ENCODE data around the gene PPM1L. TPM values are rescaled to one million over a fixed set of nuclear protein-coding genes. Genes with fewer than 3 reads are reported as not detected.

Gene PPM1L
- total RNA-seq, 1 experiment from 2014 or later: 7.3 TPM

- Histone ChIP-seq H2AFZ (ENCODE audit: low read length) (no peak overlapping the region), H4K5ac (ENCODE audit: insufficient read length, low read depth, low read length) (no peak overlapping the region)
- WGBS (ENCODE audit: extremely low coverage, insufficient read length, low lambda C conversion rate): no CpG with 5 or more reads among the region's 11 CpGs
These were observed 36.3 kb upstream of the PPM1L start for GRCh38 chr3:160719710-160720109.

More at GRCh38 chr3:160719710-160720109, 36.3 kb upstream of the PPM1L start:
- Histone ChIP-seq H3K56ac (ENCODE audit: insufficient read length, low read depth, low read length) (no peak overlapping the region), H4K20me1 (ENCODE audit: control insufficient read depth, insufficient read depth, insufficient read length) (no peaks in the 10 kb centered on the region), H2AK5ac (ENCODE audit: insufficient read length, low read length) (no peak overlapping the region), H3K27ac (ENCODE audit: insufficient read length, low read depth, low read length) (no peak overlapping the region), H3K9me3 (ENCODE audit: control insufficient read depth, low read depth, low read length) (no peaks in the 10 kb centered on the region), H2BK15ac (ENCODE audit: low read depth, low read length) (no peak overlapping the region), H3K18ac (ENCODE audit: insufficient read length, low read depth, low read length) (no peak overlapping the region), H4K91ac (ENCODE audit: insufficient read length, low read depth, low read length) (no peak overlapping the region), H3T11ph (ENCODE audit: low read length) (no peak overlapping the region), H3K79me1 (ENCODE audit: insufficient read depth, low read depth, low read length, poor library complexity, severe bottlenecking) (no peaks in the 10 kb centered on the region), H3K79me2 (ENCODE audit: insufficient read depth, low read length) (no peaks in the 10 kb centered on the region), H3K4me1 (ENCODE audit: insufficient read depth, low read length) (no peaks in the 10 kb centered on the region), H2BK20ac (ENCODE audit: low read depth, low read length, poor library complexity, severe bottlenecking) (no peak overlapping the region), H3K23me2 (ENCODE audit: insufficient read length, low read depth, low read length, poor library complexity, severe bottlenecking) (no peaks in the 10 kb centered on the region), H3K4me2 (ENCODE audit: insufficient read depth, insufficient read length, low read length) (no peak overlapping the region), H3K23ac (ENCODE audit: insufficient read length, low read depth, low read length) (no peak overlapping the region), H3K14ac (ENCODE audit: insufficient read depth, low read length) (no peak overlapping the region; the same call in 1 of the 2 replicates), H2BK120ac (ENCODE audit: low read depth, low read length, poor library complexity, severe bottlenecking) (no peak overlapping the region), H3K4ac (ENCODE audit: low read depth, low read length) (no peak overlapping the region), H2BK5ac (ENCODE audit: insufficient read length, low read length) (no peak overlapping the region), H3K9ac (ENCODE audit: extremely low read depth, insufficient read length, low read length) (no peak overlapping the region), H3K27me3 (ENCODE audit: insufficient read depth, low read length) (no peaks in the 10 kb centered on the region), H2BK12ac (ENCODE audit: insufficient read length, low read depth, low read length) (no peak overlapping the region), H4K8ac (replicated peaks; ENCODE audit: insufficient read length, low read depth, low read length) (no peak overlapping the region)
- Mint-ChIP-seq H3K4me3 (no peak overlapping the region), H3K27ac (no peak overlapping the region), H3K4me1 (no peaks in the 10 kb centered on the region), H3K36me3 (ENCODE audit: insufficient read depth in 1 of 3, low read depth in 3 of 3) (no peaks in the 10 kb centered on the region), H3K27me3 (ENCODE audit: low read depth) (no peaks in the 10 kb centered on the region), H3K9me3 (peaks cover under 1 to 2% of the 10 kb centered on the region in 2 experiments; a peak in 3 of 5 replicates)
- TF ChIP-seq, protein P1, sequence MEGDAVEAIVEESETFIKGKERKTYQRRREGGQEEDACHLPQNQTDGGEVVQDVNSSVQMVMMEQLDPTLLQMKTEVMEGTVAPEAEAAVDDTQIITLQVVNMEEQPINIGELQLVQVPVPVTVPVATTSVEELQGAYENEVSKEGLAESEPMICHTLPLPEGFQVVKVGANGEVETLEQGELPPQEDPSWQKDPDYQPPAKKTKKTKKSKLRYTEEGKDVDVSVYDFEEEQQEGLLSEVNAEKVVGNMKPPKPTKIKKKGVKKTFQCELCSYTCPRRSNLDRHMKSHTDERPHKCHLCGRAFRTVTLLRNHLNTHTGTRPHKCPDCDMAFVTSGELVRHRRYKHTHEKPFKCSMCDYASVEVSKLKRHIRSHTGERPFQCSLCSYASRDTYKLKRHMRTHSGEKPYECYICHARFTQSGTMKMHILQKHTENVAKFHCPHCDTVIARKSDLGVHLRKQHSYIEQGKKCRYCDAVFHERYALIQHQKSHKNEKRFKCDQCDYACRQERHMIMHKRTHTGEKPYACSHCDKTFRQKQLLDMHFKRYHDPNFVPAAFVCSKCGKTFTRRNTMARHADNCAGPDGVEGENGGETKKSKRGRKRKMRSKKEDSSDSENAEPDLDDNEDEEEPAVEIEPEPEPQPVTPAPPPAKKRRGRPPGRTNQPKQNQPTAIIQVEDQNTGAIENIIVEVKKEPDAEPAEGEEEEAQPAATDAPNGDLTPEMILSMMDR (conservative IDR thresholded peaks at IDR 0.05): no peak
- DNase-seq: no peak
